Measurements from ENCODE around the gene ALDH1L1. TPM values are rescaled to one million over a fixed set of nuclear protein-coding genes. Genes with fewer than 3 reads are reported as not detected.

Gene ALDH1L1
- total RNA-seq (1 to 10 TPM in 1 of 5 donors, under 1 TPM in 2, not detected in 2; 0.19 to 1.6 (median 0.20) TPM), total RNA-seq (0 to 0.10 (median 0) reads per million in 29 experiments)
- not detected for total RNA-seq (2013)

DNA sequence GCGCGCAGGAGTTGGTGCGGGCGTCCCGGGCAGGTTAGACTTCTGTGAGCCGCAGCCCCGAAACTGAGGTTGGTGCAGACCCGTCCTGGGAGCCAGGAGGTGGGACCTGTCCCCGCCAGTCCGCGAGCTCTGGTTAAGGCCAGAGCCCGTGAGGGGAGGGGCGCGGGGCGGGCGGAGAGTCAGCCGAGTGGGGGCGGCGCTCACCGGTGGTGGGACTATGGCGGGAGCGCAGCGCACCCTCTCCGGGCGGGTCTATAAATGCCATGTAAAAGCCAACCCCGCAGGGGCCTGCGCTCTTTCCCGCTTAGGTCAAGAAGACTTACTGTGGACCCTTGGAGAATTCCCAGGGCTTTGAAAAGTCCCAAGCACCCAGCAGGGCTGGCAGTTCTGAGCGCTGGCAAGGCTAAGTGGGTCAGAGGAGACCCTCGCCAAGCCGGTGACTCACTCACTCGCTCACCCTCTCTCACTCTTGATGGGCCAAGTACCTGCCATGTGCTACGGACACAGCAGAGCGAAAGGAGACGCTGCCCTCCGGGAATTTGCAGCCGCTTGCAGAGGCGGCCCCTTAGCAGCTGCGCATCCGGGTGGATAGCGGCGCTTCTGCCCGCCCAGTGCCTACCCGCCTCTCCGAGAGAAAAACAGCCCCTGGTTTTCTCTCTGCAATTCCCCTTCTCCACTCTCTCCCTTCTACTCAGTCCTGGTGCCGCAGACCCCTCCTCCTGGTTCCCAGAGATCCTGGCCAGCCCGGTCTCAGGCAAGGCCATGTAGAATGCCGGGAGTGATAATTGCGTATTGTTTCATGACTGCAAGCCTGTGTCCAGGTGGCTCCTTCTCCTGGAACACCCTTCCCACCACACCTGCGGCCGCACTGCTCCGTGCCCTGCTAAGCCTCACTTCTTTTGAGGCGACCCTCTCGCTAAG, at the start of gene ALDH1L1:
Gene ALDH1L1, minus strand, starts transcription at position 110 of the 921 bp plus-strand sequence. CDS start 19,607 bp downstream, outside the sequence.
- 14% methylated on average over 54 of the region's 54 CpGs for WGBS (ENCODE audit: insufficient coverage)
- H3K27me3 Mint-ChIP-seq: peaks cover 37 to 46% of the 10 kb centered on the region in 2 donors
- Histone ChIP-seq H3K27me3 (replicated peaks in 1 of 2; ENCODE audit: control insufficient read depth in 2 of 2, extremely low read depth in 1 of 2, insufficient read depth in 2 of 2, low read length in 1 of 2) (peaks cover 9 to 38% of the 10 kb centered on the region in 2 experiments), H3K4me1 (ENCODE audit: control insufficient read depth in 1 of 2, extremely low read depth in 1 of 2, insufficient read depth in 2 of 2, low read length in 2 of 2) (peaks cover 0 to 5% of the 10 kb centered on the region in 2 experiments), H3K36me3 (ENCODE audit: control insufficient read depth in 2 of 2, extremely low read depth in 1 of 2, insufficient read depth in 1 of 2, low read length in 1 of 2) (no peaks in the 10 kb centered on the region), H3K4me3 (ENCODE audit: control insufficient read depth in 1 of 2, extremely low read depth in 1 of 2, low read length in 1 of 2) (no peak within 1 kb of the TSS), H3K9me3 (no peaks in the 10 kb centered on the region), H3K27ac (ENCODE audit: low read length) (no peak within 1 kb of the TSS)
- POLR2A ChIA-PET: no interaction called here
- ATAC-seq (replicated peaks in 1 of 4): no peak
- H3K4me1 Mint-ChIP-seq: peaks cover 8 to 11% (median 10%) of the 10 kb centered on the region in 3 donors
- no peaks in the 10 kb centered on the region for H3K9me3 Mint-ChIP-seq
- no peak within 1 kb of the TSS for H3K4me3 Mint-ChIP-seq
- H3K27ac Mint-ChIP-seq: no peak within 1 kb of the TSS
- CTCF ChIA-PET: no interaction called here
- no peaks in the 10 kb centered on the region for H3K36me3 Mint-ChIP-seq
- DNase-seq: no peak

- no peaks in the 10 kb centered on the region for H3K36me3 Mint-ChIP-seq
- H3K27me3 ChIP-seq (replicated peaks in 1 of 2; ENCODE audit: control insufficient read depth in 2 of 2, extremely low read depth in 1 of 2, insufficient read depth in 2 of 2, low read length in 1 of 2): peaks cover 0 to 5% of the 10 kb centered on the region in 2 experiments
- H3K4me1 Mint-ChIP-seq: no peaks in the 10 kb centered on the region
- no peak overlapping the region for H3K27ac Mint-ChIP-seq
- H3K4me1 ChIP-seq (ENCODE audit: control insufficient read depth in 1 of 2, extremely low read depth in 1 of 2, insufficient read depth in 2 of 2, low read length in 2 of 2): no peaks in the 10 kb centered on the region
- H3K27ac ChIP-seq (ENCODE audit: low read length): no peak overlapping the region
- H3K4me3 ChIP-seq (ENCODE audit: control insufficient read depth in 1 of 2, extremely low read depth in 1 of 2, low read length in 1 of 2): no peak overlapping the region
- peaks cover 10 to 13% of the 10 kb centered on the region in 2 donors for H3K27me3 Mint-ChIP-seq
- no CpG with 5 or more reads among the region's 1 CpG for WGBS (ENCODE audit: insufficient coverage)
- ATAC-seq (replicated peaks in 1 of 4): no peak
- no peak for DNase-seq
- H3K9me3 Mint-ChIP-seq: peaks cover 0 to 13% (median 2%) of the 10 kb centered on the region in 3 donors
- CTCF ChIA-PET: no interaction called here
- POLR2A ChIA-PET: no interaction called here
- H3K9me3 ChIP-seq: no peaks in the 10 kb centered on the region
- H3K4me3 Mint-ChIP-seq: no peak overlapping the region
- H3K36me3 ChIP-seq (ENCODE audit: control insufficient read depth in 2 of 2, extremely low read depth in 1 of 2, insufficient read depth in 1 of 2, low read length in 1 of 2): no peaks in the 10 kb centered on the region
Observed at GRCh38 chr3:126226374-126226773, 46.0 kb upstream of the ALDH1L1 start.

DNA sequence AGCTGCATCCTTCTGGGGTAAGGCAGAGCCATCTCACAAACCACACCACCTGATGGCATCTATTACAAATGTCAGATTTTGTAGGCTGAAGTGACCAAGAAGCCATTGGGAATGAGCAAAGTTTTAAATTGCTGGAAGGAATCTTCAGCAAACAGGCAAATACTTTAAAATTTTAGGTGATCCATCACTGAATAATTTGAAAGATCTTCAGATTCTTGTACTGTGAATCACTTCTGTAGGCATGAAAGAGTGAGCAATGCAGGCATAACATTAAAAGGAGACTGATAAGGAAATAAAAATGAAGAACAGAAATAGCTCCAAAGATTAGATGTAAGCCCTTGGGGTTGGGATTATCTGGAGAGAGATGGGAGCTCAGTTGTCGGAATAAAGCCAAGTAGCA, 36.0 kb upstream of the ALDH1L1 start:
- Histone ChIP-seq H3K36me3 (ENCODE audit: control insufficient read depth in 2 of 2, extremely low read depth in 1 of 2, insufficient read depth in 1 of 2, low read length in 1 of 2) (no peaks in the 10 kb centered on the region), H3K9me3 (no peaks in the 10 kb centered on the region), H3K27me3 (replicated peaks in 1 of 2; ENCODE audit: control insufficient read depth in 2 of 2, extremely low read depth in 1 of 2, insufficient read depth in 2 of 2, low read length in 1 of 2) (peaks cover 10 to 41% of the 10 kb centered on the region in 2 experiments), H3K4me1 (ENCODE audit: control insufficient read depth in 1 of 2, extremely low read depth in 1 of 2, insufficient read depth in 2 of 2, low read length in 2 of 2) (peaks cover 0 to 9% of the 10 kb centered on the region in 2 experiments), H3K27ac (ENCODE audit: low read length) (no peak overlapping the region), H3K4me3 (ENCODE audit: control insufficient read depth in 1 of 2, extremely low read depth in 1 of 2, low read length in 1 of 2) (no peak overlapping the region)
- CTCF ChIA-PET: no interaction called here
- H3K27me3 Mint-ChIP-seq: peaks cover 38 to 59% of the 10 kb centered on the region in 2 donors
- POLR2A ChIA-PET: no interaction called here
- ATAC-seq (replicated peaks in 1 of 4) (no peak), DNase-seq (no peak)
- WGBS (ENCODE audit: insufficient coverage): no CpG with 5 or more reads among the region's 1 CpG
- H3K4me1 Mint-ChIP-seq: peaks cover 6 to 12% (median 9%) of the 10 kb centered on the region in 3 donors
- no peak overlapping the region for H3K4me3 Mint-ChIP-seq
- H3K27ac Mint-ChIP-seq: no peak overlapping the region
- peaks cover 0 to 10% (median 0%) of the 10 kb centered on the region in 3 donors for H3K9me3 Mint-ChIP-seq
- H3K36me3 Mint-ChIP-seq: no peaks in the 10 kb centered on the region

- no peak overlapping the region for H3K4me3 ChIP-seq (ENCODE audit: control insufficient read depth in 1 of 2, extremely low read depth in 1 of 2, low read length in 1 of 2)
- no peak overlapping the region for H3K27ac ChIP-seq (ENCODE audit: low read length)
- ATAC-seq (replicated peaks in 1 of 4) (no peak), DNase-seq (no peak)
- Mint-ChIP-seq H3K27ac (no peak overlapping the region), H3K27me3 (peaks cover 56 to 69% of the 10 kb centered on the region in 2 donors), H3K4me3 (peak overlapping the region in 1 of 3 donors; percentile 29), H3K4me1 (peaks cover 6 to 12% (median 9%) of the 10 kb centered on the region in 3 donors), H3K9me3 (no peaks in the 10 kb centered on the region), H3K36me3 (no peaks in the 10 kb centered on the region)
- no peaks in the 10 kb centered on the region for H3K9me3 ChIP-seq
- peaks cover 8 to 61% of the 10 kb centered on the region in 2 experiments for H3K27me3 ChIP-seq (replicated peaks in 1 of 2; ENCODE audit: control insufficient read depth in 2 of 2, extremely low read depth in 1 of 2, insufficient read depth in 2 of 2, low read length in 1 of 2)
- ChIA-PET CTCF (no interaction called here), POLR2A (no interaction called here)
- 15% methylated on average over 44 of the region's 50 CpGs for WGBS (ENCODE audit: insufficient coverage)
- H3K4me1 ChIP-seq (ENCODE audit: control insufficient read depth in 1 of 2, extremely low read depth in 1 of 2, insufficient read depth in 2 of 2, low read length in 2 of 2): peaks cover 0 to 9% of the 10 kb centered on the region in 2 experiments
- H3K36me3 ChIP-seq (ENCODE audit: control insufficient read depth in 2 of 2, extremely low read depth in 1 of 2, insufficient read depth in 1 of 2, low read length in 1 of 2): no peaks in the 10 kb centered on the region
Observed at GRCh38 chr3:126213379-126214028, 33.1 kb upstream of the ALDH1L1 start.

- no peak overlapping the region for H3K27ac ChIP-seq (ENCODE audit: low read length)
- Mint-ChIP-seq H3K4me3 (peak overlapping the region; percentile 59 to 67 (median 63)), H3K27me3 (peaks cover 59 to 69% of the 10 kb centered on the region in 2 donors), H3K27ac (no peak overlapping the region), H3K4me1 (peaks cover 6 to 12% (median 9%) of the 10 kb centered on the region in 3 donors), H3K9me3 (no peaks in the 10 kb centered on the region), H3K36me3 (no peaks in the 10 kb centered on the region)
- H3K4me1 ChIP-seq (ENCODE audit: control insufficient read depth in 1 of 2, extremely low read depth in 1 of 2, insufficient read depth in 2 of 2, low read length in 2 of 2): peaks cover 0 to 9% of the 10 kb centered on the region in 2 experiments
- ChIA-PET CTCF (no interaction called here), POLR2A (no interaction called here)
- peak in 3 of 4 experiments; percentile 19 to 27 (median 19) for ATAC-seq (replicated peaks in 1 of 4)
- no peaks in the 10 kb centered on the region for H3K36me3 ChIP-seq (ENCODE audit: control insufficient read depth in 2 of 2, extremely low read depth in 1 of 2, insufficient read depth in 1 of 2, low read length in 1 of 2)
- no peak for DNase-seq
- no peaks in the 10 kb centered on the region for H3K9me3 ChIP-seq
- peak overlapping the region in 1 of 2 donors; percentile 7 for H3K4me3 ChIP-seq (ENCODE audit: control insufficient read depth in 1 of 2, extremely low read depth in 1 of 2, low read length in 1 of 2)
- 4% methylated on average over 50 of the region's 57 CpGs for WGBS (ENCODE audit: insufficient coverage)
- peaks cover 8 to 62% of the 10 kb centered on the region in 2 experiments for H3K27me3 ChIP-seq (replicated peaks in 1 of 2; ENCODE audit: control insufficient read depth in 2 of 2, extremely low read depth in 1 of 2, insufficient read depth in 2 of 2, low read length in 1 of 2)
Observed at GRCh38 chr3:126212620-126213378, 32.4 kb upstream of the ALDH1L1 start.

- no peak overlapping the region for H3K4me3 ChIP-seq (ENCODE audit: control insufficient read depth in 1 of 2, extremely low read depth in 1 of 2, low read length in 1 of 2)
- H3K27me3 ChIP-seq (replicated peaks in 1 of 2; ENCODE audit: control insufficient read depth in 2 of 2, extremely low read depth in 1 of 2, insufficient read depth in 2 of 2, low read length in 1 of 2): peaks cover 8 to 62% of the 10 kb centered on the region in 2 experiments
- no peaks in the 10 kb centered on the region for H3K9me3 ChIP-seq
- Mint-ChIP-seq H3K4me1 (peaks cover 6 to 12% (median 9%) of the 10 kb centered on the region in 3 donors), H3K27me3 (peaks cover 59 to 67% of the 10 kb centered on the region in 2 donors), H3K36me3 (no peaks in the 10 kb centered on the region), H3K4me3 (peak overlapping the region in 1 of 3 donors; percentile 67), H3K9me3 (no peaks in the 10 kb centered on the region), H3K27ac (no peak overlapping the region)
- CTCF ChIA-PET: no interaction called here
- peaks cover 0 to 9% of the 10 kb centered on the region in 2 experiments for H3K4me1 ChIP-seq (ENCODE audit: control insufficient read depth in 1 of 2, extremely low read depth in 1 of 2, insufficient read depth in 2 of 2, low read length in 2 of 2)
- no peak overlapping the region for H3K27ac ChIP-seq (ENCODE audit: low read length)
- ATAC-seq (replicated peaks in 1 of 4) (no peak), DNase-seq (no peak)
- H3K36me3 ChIP-seq (ENCODE audit: control insufficient read depth in 2 of 2, extremely low read depth in 1 of 2, insufficient read depth in 1 of 2, low read length in 1 of 2): no peaks in the 10 kb centered on the region
- WGBS (ENCODE audit: insufficient coverage): 25% methylated on average over 2 of the region's 2 CpGs
- POLR2A ChIA-PET: no interaction called here
Observed at GRCh38 chr3:126212250-126212619, 31.8 kb upstream of the ALDH1L1 start.
